GM12878 (cell line): ENCODE measurements around the gene ARF5. TPM values are rescaled to one million over a fixed set of nuclear protein-coding genes. Genes with fewer than 3 reads are reported as not detected.

Source experiments
- ATAC-seq: fragments of 200-7000 bp; cut with Tn5 transposase; 3 replicates; pipeline ENCODE4 v1.9.1; 2020; ENCODE audit warnings: mild to moderate bottlenecking, moderate library complexity
- BruUV-seq: library from RNA; stranded (reverse); fragments of 400-500 nt; replicated peaks from 2 replicates; lab custom pipeline; 2021; lab: Mats Ljungman, UMichigan
- CTCF ChIA-PET: fragments of 300-600 bp; sonication (Branson Sonifier 250); formaldehyde crosslinking; extraction: SDS; loops from one replicate; lab custom pipeline; 2021; ENCODE audit warnings: inconsistent platforms; lab: Yijun Ruan, JAX
- POLR2A ChIA-PET: fragments of 350-600 bp; formaldehyde crosslinking; extraction: SDS; loops from one replicate; lab custom pipeline; 2021; ENCODE audit warnings: inconsistent platforms; lab: Charles Lee
- RAD21 ChIA-PET: fragments of 300-600 bp; sonication (Branson Sonifier 250); formaldehyde crosslinking; loops from one replicate; lab custom pipeline; 2023; ENCODE audit warnings: antibody characterized with exemption; ENCODE audit not compliant: unreplicated experiment; lab: Charles Lee
- SMC1A ChIA-PET: fragments of 300-600 bp; sonication (Branson Sonifier 250); formaldehyde crosslinking; loops from one replicate; lab custom pipeline; 2023; ENCODE audit not compliant: unreplicated experiment, uncharacterized antibody; lab: Charles Lee
- DNase-seq: peaks from one replicate; pipeline ENCODE4 v3.0.0-alpha.2; 2011; ENCODE audit warnings: low read depth, low spot score
- FAIRE-seq: peaks from 3 replicates; lab custom pipeline; 2011; peaks lifted over from hg19 to GRCh38; lab: Jason Lieb, UNC
- H2AFZ ChIP-seq: 2 replicates; pipeline ENCODE4 v1.6.0; 2011; ENCODE audit warnings: low read depth, low read length, control low read depth; ENCODE audit not compliant: control insufficient read depth
- H3K27ac ChIP-seq: 2 replicates; pipeline ENCODE4 v1.5.1; 2011; ENCODE audit warnings: control low read depth; ENCODE audit not compliant: control insufficient read depth, insufficient read depth
- H3K27me3 ChIP-seq, 2 experiments: replicated peaks in 1 of 2; 2 replicates each; pipeline versions ENCODE4 v1.6.0 to v1.6.1; 2011; ENCODE audit warnings: low read length in 1 of 2; ENCODE audit not compliant: control insufficient read depth in 2 of 2, insufficient read depth in 2 of 2
- H3K36me3 ChIP-seq, 2 experiments: 2 replicates each; pipeline ENCODE4 v1.5.1; 2011; ENCODE audit warnings: low read length in 1 of 2; ENCODE audit not compliant: control insufficient read depth in 2 of 2, insufficient read depth in 2 of 2
- H3K4me1 ChIP-seq: 2 replicates; pipeline ENCODE4 v1.6.1; 2011; ENCODE audit warnings: mild to moderate bottlenecking, low read length, moderate library complexity, mixed read lengths; ENCODE audit not compliant: control insufficient read depth, insufficient read depth
- H3K4me2 ChIP-seq: 2 replicates; pipeline ENCODE4 v1.6.0; 2011; ENCODE audit warnings: control low read depth; ENCODE audit not compliant: control insufficient read depth, insufficient read depth
- H3K4me3 ChIP-seq: fragments of 200-600 bp; sonication (generic); 2 replicates; pipeline ENCODE4 v1.5.1; 2016
- H3K79me2 ChIP-seq: 2 replicates; pipeline ENCODE4 v1.6.0; 2011; ENCODE audit warnings: low read length; ENCODE audit not compliant: control insufficient read depth, insufficient read depth
- H3K9ac ChIP-seq: 2 replicates; pipeline ENCODE4 v1.8.0; 2011; ENCODE audit warnings: low read length, control low read depth, mixed read lengths; ENCODE audit not compliant: control insufficient read depth, insufficient read depth
- H3K9me3 ChIP-seq: replicated peaks from 3 replicates; pipeline ENCODE4 v1.5.1; 2011; ENCODE audit warnings: mild to moderate bottlenecking, low read length; ENCODE audit not compliant: control insufficient read depth, insufficient read depth
- H4K20me1 ChIP-seq: 2 replicates; pipeline ENCODE4 v1.6.0; 2011; ENCODE audit not compliant: control insufficient read depth, insufficient read depth
- CHD2 ChIP-seq: IDR thresholded peaks from 2 replicates; pipeline ENCODE4 v1.6.1; 2011; ENCODE audit warnings: low read depth, low read length, improper control_type of control experiment, borderline replicate concordance
- CHD4 ChIP-seq: fragments of 200-600 bp; sonication (generic); IDR thresholded peaks from 2 replicates; pipeline ENCODE4 v1.6.1; 2016; ENCODE audit warnings: mild to moderate bottlenecking
- EED ChIP-seq: sonication (generic); IDR thresholded peaks from 2 replicates; pipeline ENCODE4 v1.6.1; 2016; ENCODE audit warnings: antibody characterized with exemption, low read depth
- GABPA ChIP-seq: IDR thresholded peaks from 2 replicates; pipeline ENCODE4 v1.6.1; 2014; ENCODE audit warnings: antibody characterized with exemption, low read depth, mild to moderate bottlenecking, inconsistent platforms
- HDAC2 ChIP-seq: fragments of 200-600 bp; sonication (generic); IDR thresholded peaks from 2 replicates; pipeline ENCODE4 v1.6.1; 2017
- MXI1 ChIP-seq: fragments of 150-350 bp; IDR thresholded peaks from 2 replicates; pipeline ENCODE4 v1.6.1; 2011; ENCODE audit warnings: low read depth, mild to moderate bottlenecking, inconsistent platforms, low read length, improper control_type of control experiment
- MYC ChIP-seq: IDR thresholded peaks from 2 replicates; pipeline ENCODE4 v1.6.1; 2011; ENCODE audit warnings: mild to moderate bottlenecking, low read length, moderate library complexity, inconsistent platforms; ENCODE audit not compliant: insufficient read depth, insufficient replicate concordance, insufficient read length, severe bottlenecking
- NFIC ChIP-seq: IDR thresholded peaks from 2 replicates; pipeline ENCODE4 v1.6.1; 2012; ENCODE audit warnings: low read depth, mild to moderate bottlenecking, inconsistent platforms, low read length, moderate library complexity
- PAX8 ChIP-seq: fragments of 450-650 bp; IDR thresholded peaks from 2 replicates; pipeline ENCODE4 v1.6.1; 2017; ENCODE audit warnings: mild to moderate bottlenecking, moderate library complexity
- POLR2AphosphoS2 ChIP-seq: IDR thresholded peaks from 2 replicates; pipeline ENCODE4 v1.6.1; 2011; ENCODE audit warnings: low read depth, mild to moderate bottlenecking, low read length, improper control_type of control experiment, moderate library complexity
- RAD51 ChIP-seq: fragments of 450-650 bp; IDR thresholded peaks from 2 replicates; pipeline ENCODE4 v1.6.1; 2016; ENCODE audit warnings: moderate library complexity, mild to moderate bottlenecking, inconsistent platforms
- SMARCA5 ChIP-seq: fragments of 450-650 bp; IDR thresholded peaks from 2 replicates; pipeline ENCODE4 v1.6.1; 2017; ENCODE audit warnings: mild to moderate bottlenecking
- SP1 ChIP-seq: IDR thresholded peaks from one replicate; pipeline ENCODE4 v1.6.1; 2011; ENCODE audit warnings: low read depth, low read length
- STAT1 ChIP-seq: fragments of 450-650 bp; conservative IDR thresholded peaks from 2 replicates; pipeline ENCODE4 v1.6.1; 2014; ENCODE audit warnings: antibody characterized with exemption, mild to moderate bottlenecking
- TBL1XR1 ChIP-seq: IDR thresholded peaks from 2 replicates; pipeline ENCODE4 v1.6.1; 2012; ENCODE audit warnings: low read depth, low read length, improper control_type of control experiment
- ZNF274 ChIP-seq: IDR thresholded peaks from one replicate; pipeline ENCODE4 v1.8.0; 2011; ENCODE audit not compliant: insufficient read length, insufficient read depth
- ZNF687 ChIP-seq: fragments of 450-650 bp; IDR thresholded peaks from 2 replicates; pipeline ENCODE4 v1.6.1; 2017; ENCODE audit warnings: mild to moderate bottlenecking, moderate library complexity
- WGBS: methylation state at CpG from one replicate; pipeline ENCODE4 v1.1.6; 2016; ENCODE audit warnings: low lambda C conversion rate; ENCODE audit not compliant: insufficient replicate concordance, insufficient coverage; ENCODE audit errors: missing lambda C conversion rate; 5-methylcytosine and 5-hydroxymethylcytosine counted together
- in situ Hi-C: fragments of 300-500 bp; cut with MboI; formaldehyde crosslinking; loops from 9 replicates; pipeline ENCODE4 v1.14.3; 2018; ENCODE audit warnings: mixed read lengths
- intact Hi-C: fragments of 100-400 bp; cut with micrococcal nuclease; formaldehyde crosslinking; loops from one replicate; pipeline ENCODE4 v1.14.2; 2022; ENCODE audit not compliant: unreplicated experiment
- polyA plus RNA-seq, 11 experiments: library from polyadenylated mRNA; depleted of rRNA in 4 of 11; unstranded in 6 of 11; stranded (reverse) in 5 of 11; fragments of >200 nt; fragmentation: Nextera tagmentation in 4 of 11; fragmentation: Illumina TruSeq in 1 of 11; extraction: Ambion mirVana in 4 of 11; extraction: Trizol in 1 of 11; gene quantifications; 1 replicate in 1 of 11; 2 replicates in 10 of 11; pipeline versions ENCODE4 v1.2.1 to v1.2.3, GENCODE V29; 2011 to 2016; ENCODE audit warnings: inconsistent platforms in 2 of 11, missing spikeins in 2 of 11, low read depth in 1 of 11
- total RNA-seq, 4 experiments: library from RNA; depleted of rRNA in 3 of 4; stranded (reverse); fragments of >200 nt in 3 of 4; fragmentation: Illumina TruSeq in 1 of 4; extraction: Trizol in 1 of 4; gene quantifications; 2 replicates each; pipeline versions ENCODE4 v1.2.1 to v1.2.3, GENCODE V29; 2013 to 2021

Gene ARF5
- total and polyA plus RNA-seq, 10 of the 15 experiments (the other 5 are each of a cell fraction or from before 2014, with no cell fraction given) = 11.0 to 210 (median 131) TPM

- Histone ChIP-seq H3K4me3 (no peak overlapping the region), H3K27me3 (no peaks in the 10 kb centered on the region), H3K36me3 (peaks cover 0 to 3% of the 10 kb centered on the region in 2 experiments; a peak in 2 of 4 replicates), H3K4me1 (no peaks in the 10 kb centered on the region; the same call in 1 of the 2 replicates), H3K27ac (no peak overlapping the region), H4K20me1 (no peaks in the 10 kb centered on the region), H3K4me2 (no peak overlapping the region), H3K79me2 (peaks cover 9% of the 10 kb centered on the region), H3K9ac (no peak overlapping the region), H3K9me3 (no peaks in the 10 kb centered on the region), H2AFZ (no peak overlapping the region)
- BruUV-seq = no TSS peak
- ChIA-PET CTCF (no interaction called here), SMC1A (interaction anchor here (1.1 kb wide), 1 partner anchor 9 kb away, joined by 3 read pairs; no protein-coding TSS in a partner anchor), RAD21 (interaction anchor here (1.0 kb wide), 1 partner anchor 37 kb away, joined by 3 read pairs; no protein-coding TSS in a partner anchor), POLR2A (no interaction called here)
- no peak for TF ChIP-seq CHD4
- TF ChIP-seq PAX8 = no peak
- no peak for TF ChIP-seq MYC
- TF ChIP-seq NFIC = no peak
- TF ChIP-seq ZNF274 = no peak
- FAIRE-seq (no peak), DNase-seq (no peak), ATAC-seq (no peak)
- in situ Hi-C loops = no loop called here
- 93% methylated on average over 7 of the region's 7 CpGs for WGBS
- intact Hi-C loops = no loop called here
These were observed 3.0 kb downstream of the ARF5 start for GRCh38 chr7:127591189-127591588.

- no peaks in the 10 kb centered on the region for H4K20me1 ChIP-seq
- CTCF ChIA-PET = no interaction called here
- intact Hi-C loops (no loop called here), in situ Hi-C loops (no loop called here)
- H2AFZ ChIP-seq = no peak overlapping the region
- no TSS peak for BruUV-seq
- no peak overlapping the region for H3K9ac ChIP-seq
- FAIRE-seq = no peak
- no peak for DNase-seq
- H3K9me3 ChIP-seq = no peaks in the 10 kb centered on the region
- no peaks in the 10 kb centered on the region for H3K27me3 ChIP-seq
- ATAC-seq = no peak
- RAD21 ChIA-PET = no interaction called here
- POLR2A ChIA-PET = no interaction called here
- H3K4me2 ChIP-seq = no peak overlapping the region
- H3K27ac ChIP-seq = no peak overlapping the region
- H3K4me3 ChIP-seq = no peak overlapping the region
- peaks cover 9% of the 10 kb centered on the region for H3K79me2 ChIP-seq
- SMC1A ChIA-PET = interaction anchor here (1.1 kb wide), 1 partner anchor 9 kb away, joined by 3 read pairs; no protein-coding TSS in a partner anchor
- peaks cover 0 to 3% of the 10 kb centered on the region in 2 experiments; a peak in 2 of 4 replicates for H3K36me3 ChIP-seq
- H3K4me1 ChIP-seq = no peaks in the 10 kb centered on the region; the same call in 1 of the 2 replicates
- WGBS = 83% methylated on average over 5 of the region's 6 CpGs
- TF ChIP-seq ZNF687 (no peak), POLR2AphosphoS2 (no peak), RAD51 (no peak), HDAC2 (no peak), SMARCA5 (no peak), CHD2 (no peak), TBL1XR1 (no peak), STAT1 (no peak), GABPA (no peak), EED (no peak), MXI1 (no peak), SP1 (no peak)
These were observed 3.4 kb downstream of the ARF5 start for GRCh38 chr7:127591591-127591990.
